ENCODE results near the gene GSTK1. TPM values are rescaled to one million over a fixed set of nuclear protein-coding genes. Genes with fewer than 3 reads are reported as not detected.

Gene GSTK1
- total RNA-seq, 1 donor: 91.9 TPM

- no peak for TF ChIP-seq CTCF (IDR thresholded peaks at IDR 0.05; ENCODE audit: insufficient read depth, low read length)
- no peak overlapping the region for H3K4me3 ChIP-seq (ENCODE audit: low read depth, low read length)
- no peak for DNase-seq (ENCODE audit: low read depth)
Measured at GRCh38 chr7:143300959-143301935, 38.0 kb downstream of the GSTK1 start.

GRCh38 chr7:143303733-143304132 lies 40.5 kb downstream of the GSTK1 start:
- no peak for DNase-seq (ENCODE audit: low read depth)
- H3K4me3 ChIP-seq (ENCODE audit: low read depth, low read length): no peak overlapping the region
- no peak for TF ChIP-seq CTCF (IDR thresholded peaks at IDR 0.05; ENCODE audit: insufficient read depth, low read length)

GRCh38 chr7:143304938-143305337 lies 41.7 kb downstream of the GSTK1 start:
- no peak for DNase-seq (ENCODE audit: low read depth)
- no peak overlapping the region for H3K4me3 ChIP-seq (ENCODE audit: low read depth, low read length)
- no peak for TF ChIP-seq CTCF (IDR thresholded peaks at IDR 0.05; ENCODE audit: insufficient read depth, low read length)

- TF ChIP-seq CTCF (IDR thresholded peaks at IDR 0.05; ENCODE audit: insufficient read depth, low read length): peak; percentile 70
- no peak overlapping the region for H3K4me3 ChIP-seq (ENCODE audit: low read depth, low read length)
- DNase-seq (ENCODE audit: low read depth): peak; percentile 47
Measured at GRCh38 chr7:143305423-143306070, 42.3 kb downstream of the GSTK1 start.

- DNase-seq (ENCODE audit: low read depth): no peak
- no peak overlapping the region for H3K4me3 ChIP-seq (ENCODE audit: low read depth, low read length)
- TF ChIP-seq CTCF (IDR thresholded peaks at IDR 0.05; ENCODE audit: insufficient read depth, low read length): no peak
Measured at GRCh38 chr7:143308632-143309031, 45.4 kb downstream of the GSTK1 start.

- H3K4me3 ChIP-seq (ENCODE audit: low read depth, low read length): no peak overlapping the region
- no peak for DNase-seq (ENCODE audit: low read depth)
- TF ChIP-seq CTCF (IDR thresholded peaks at IDR 0.05; ENCODE audit: insufficient read depth, low read length): no peak
Measured at GRCh38 chr7:143314127-143314526, 50.9 kb downstream of the GSTK1 start.

Measured in fibroblast of the aortic adventitia (primary cell).